BLaER1 (cell line): Measurements from ENCODE around the gene PON1.

Experiments used
- H3K27ac ChIP-seq: shearing (Covaris generic); formaldehyde crosslinking; 2 replicates; pipeline ENCODE4 v1.8.1; 2022
- H3K27me3 ChIP-seq: shearing (Covaris generic); formaldehyde crosslinking; 2 replicates; pipeline ENCODE4 v1.8.1; 2022
- H3K36me3 ChIP-seq: shearing (Covaris generic); formaldehyde crosslinking; 2 replicates; pipeline ENCODE4 v1.8.1; 2022
- H3K4me1 ChIP-seq: shearing (Covaris generic); formaldehyde crosslinking; 2 replicates; pipeline ENCODE4 v1.8.1; 2022
- H3K4me2 ChIP-seq: shearing (Covaris generic); formaldehyde crosslinking; 2 replicates; pipeline ENCODE4 v1.8.1; 2022
- H3K4me3 ChIP-seq: shearing (Covaris generic); formaldehyde crosslinking; 2 replicates; pipeline ENCODE4 v1.8.1; 2022
- H3K9ac ChIP-seq: shearing (Covaris generic); formaldehyde crosslinking; 2 replicates; pipeline ENCODE4 v1.8.1; 2022
- H3K9me3 ChIP-seq: shearing (Covaris generic); formaldehyde crosslinking; 2 replicates; pipeline ENCODE4 v1.8.1; 2022
- H4K20me1 ChIP-seq: shearing (Covaris generic); formaldehyde crosslinking; 2 replicates; pipeline ENCODE4 v1.8.1; 2022
- Cebpa-rat ChIP-seq: shearing (Covaris generic); IDR thresholded peaks from 2 replicates; pipeline ENCODE4 v1.8.1; 2022

Gene PON1

GRCh38 chr7:95297041-95297440, 27.3 kb downstream of the PON1 start:
- TF ChIP-seq Cebpa-rat = no peak
- H3K4me2 ChIP-seq = no peak overlapping the region
- no peak overlapping the region for H3K4me3 ChIP-seq
- no peaks in the 10 kb centered on the region for H3K4me1 ChIP-seq
- H3K9ac ChIP-seq = no peak overlapping the region
- no peaks in the 10 kb centered on the region for H3K9me3 ChIP-seq
- no peaks in the 10 kb centered on the region for H3K27me3 ChIP-seq
- H3K36me3 ChIP-seq = no peaks in the 10 kb centered on the region
- no peak overlapping the region for H3K27ac ChIP-seq
- no peaks in the 10 kb centered on the region for H4K20me1 ChIP-seq

- Histone ChIP-seq H3K9ac (no peak overlapping the region), H3K4me1 (no peaks in the 10 kb centered on the region), H4K20me1 (no peaks in the 10 kb centered on the region), H3K27me3 (no peaks in the 10 kb centered on the region), H3K4me3 (no peak overlapping the region), H3K9me3 (no peaks in the 10 kb centered on the region), H3K4me2 (no peak overlapping the region), H3K36me3 (no peaks in the 10 kb centered on the region), H3K27ac (no peak overlapping the region)
- no peak for TF ChIP-seq Cebpa-rat
Observed at GRCh38 chr7:95296456-95296855, 27.9 kb downstream of the PON1 start.

GRCh38 chr7:95295397-95295796, 28.9 kb downstream of the PON1 start:
- Histone ChIP-seq H3K9ac (no peak overlapping the region), H3K27ac (no peak overlapping the region), H3K4me1 (no peaks in the 10 kb centered on the region), H3K4me3 (no peak overlapping the region), H3K4me2 (no peak overlapping the region), H3K9me3 (no peaks in the 10 kb centered on the region), H3K36me3 (no peaks in the 10 kb centered on the region), H4K20me1 (no peaks in the 10 kb centered on the region), H3K27me3 (no peaks in the 10 kb centered on the region)
- no peak for TF ChIP-seq Cebpa-rat

- TF ChIP-seq Cebpa-rat = no peak
- H3K4me2 ChIP-seq = no peak overlapping the region
- no peak overlapping the region for H3K27ac ChIP-seq
- H3K4me3 ChIP-seq = no peak overlapping the region
- no peaks in the 10 kb centered on the region for H3K9me3 ChIP-seq
- H3K9ac ChIP-seq = no peak overlapping the region
- no peaks in the 10 kb centered on the region for H3K36me3 ChIP-seq
- H3K27me3 ChIP-seq = no peaks in the 10 kb centered on the region
- no peaks in the 10 kb centered on the region for H3K4me1 ChIP-seq
- no peaks in the 10 kb centered on the region for H4K20me1 ChIP-seq
Observed at GRCh38 chr7:95290166-95290830, 34.0 kb downstream of the PON1 start.

- H3K36me3 ChIP-seq = no peaks in the 10 kb centered on the region
- no peaks in the 10 kb centered on the region for H3K27me3 ChIP-seq
- TF ChIP-seq Cebpa-rat = no peak
Observed at GRCh38 chr7:95286096-95286495, 38.2 kb downstream of the PON1 start.

GRCh38 chr7:95279417-95279816, 44.9 kb downstream of the PON1 start:
- H3K9ac ChIP-seq = no peak overlapping the region
- H3K27ac ChIP-seq = no peak overlapping the region
- H3K9me3 ChIP-seq = no peaks in the 10 kb centered on the region
- no peak overlapping the region for H3K4me3 ChIP-seq
- no peaks in the 10 kb centered on the region for H3K27me3 ChIP-seq
- no peaks in the 10 kb centered on the region for H4K20me1 ChIP-seq
- no peak overlapping the region for H3K4me2 ChIP-seq
- H3K4me1 ChIP-seq = no peaks in the 10 kb centered on the region
- no peaks in the 10 kb centered on the region for H3K36me3 ChIP-seq
- TF ChIP-seq Cebpa-rat = no peak

More at GRCh38 chr7:95286096-95286495, 38.2 kb downstream of the PON1 start:
- H3K4me3 ChIP-seq = no peak overlapping the region
- H3K9ac ChIP-seq = no peak overlapping the region
- H4K20me1 ChIP-seq = no peaks in the 10 kb centered on the region
- H3K9me3 ChIP-seq = no peaks in the 10 kb centered on the region
- H3K4me1 ChIP-seq = no peaks in the 10 kb centered on the region
- H3K27ac ChIP-seq = no peak overlapping the region
- H3K4me2 ChIP-seq = no peak overlapping the region

- no peaks in the 10 kb centered on the region for H3K36me3 ChIP-seq
- no peaks in the 10 kb centered on the region for H3K4me1 ChIP-seq
- H3K27ac ChIP-seq = no peak overlapping the region
- no peaks in the 10 kb centered on the region for H3K27me3 ChIP-seq
- H3K9me3 ChIP-seq = no peaks in the 10 kb centered on the region
- H3K9ac ChIP-seq = no peak overlapping the region
- TF ChIP-seq Cebpa-rat = no peak
- H4K20me1 ChIP-seq = no peaks in the 10 kb centered on the region
- no peak overlapping the region for H3K4me2 ChIP-seq
- no peak overlapping the region for H3K4me3 ChIP-seq
Observed at GRCh38 chr7:95276114-95276513, 48.2 kb downstream of the PON1 start.

GRCh38 chr7:95269640-95270039, 54.7 kb downstream of the PON1 start:
- Histone ChIP-seq H3K4me3 (no peak overlapping the region), H3K27me3 (no peaks in the 10 kb centered on the region), H3K9ac (no peak overlapping the region), H3K4me2 (no peak overlapping the region), H3K27ac (no peak overlapping the region), H3K9me3 (no peaks in the 10 kb centered on the region), H3K36me3 (no peaks in the 10 kb centered on the region), H4K20me1 (no peaks in the 10 kb centered on the region), H3K4me1 (no peaks in the 10 kb centered on the region)
- no peak for TF ChIP-seq Cebpa-rat

GRCh38 chr7:95267754-95268153, 56.6 kb downstream of the PON1 start:
- Histone ChIP-seq H3K36me3 (no peaks in the 10 kb centered on the region), H3K4me3 (no peak overlapping the region), H4K20me1 (no peaks in the 10 kb centered on the region), H3K4me1 (no peaks in the 10 kb centered on the region), H3K4me2 (no peak overlapping the region), H3K9me3 (no peaks in the 10 kb centered on the region), H3K9ac (no peak overlapping the region), H3K27me3 (no peaks in the 10 kb centered on the region), H3K27ac (no peak overlapping the region)
- TF ChIP-seq Cebpa-rat = no peak

- H3K36me3 ChIP-seq = no peaks in the 10 kb centered on the region
- H4K20me1 ChIP-seq = no peaks in the 10 kb centered on the region
- H3K9me3 ChIP-seq = no peaks in the 10 kb centered on the region
- H3K9ac ChIP-seq = no peak overlapping the region
- no peaks in the 10 kb centered on the region for H3K4me1 ChIP-seq
- H3K4me3 ChIP-seq = no peak overlapping the region
- H3K27ac ChIP-seq = no peak overlapping the region
- no peak overlapping the region for H3K4me2 ChIP-seq
- no peaks in the 10 kb centered on the region for H3K27me3 ChIP-seq
- no peak for TF ChIP-seq Cebpa-rat
Observed at GRCh38 chr7:95265634-95266033, 58.7 kb downstream of the PON1 start.

GRCh38 chr7:95264363-95264891, 59.9 kb downstream of the PON1 start:
- no peak overlapping the region for H3K27ac ChIP-seq

More at GRCh38 chr7:95264363-95264891, 59.9 kb downstream of the PON1 start:
- Histone ChIP-seq H3K4me3 (no peak overlapping the region), H3K4me1 (no peaks in the 10 kb centered on the region), H3K27me3 (no peaks in the 10 kb centered on the region), H3K9ac (no peak overlapping the region), H3K9me3 (no peaks in the 10 kb centered on the region), H4K20me1 (no peaks in the 10 kb centered on the region), H3K4me2 (no peak overlapping the region), H3K36me3 (no peaks in the 10 kb centered on the region)
- no peak for TF ChIP-seq Cebpa-rat
